SKM-1 treated with dmso at 0.1 percent for 144 hours (cell line): ENCODE results near the gene ACTR1A.
A peak's percentile ranks its signal among the peaks of the same experiment; 100 is the strongest.
"Not testable (repeated sequence)": the region's sequence is repeated elsewhere in the genome, so short reads cannot be mapped to it uniquely, and the experiment has no call there.

Experiments used
- DNase-seq: peaks from one replicate; lab custom pipeline; 2025; ENCODE audit not compliant: unreplicated experiment; lab: John Stamatoyannopoulos, UW

Gene ACTR1A

GRCh38 chr10:102455893-102456471 is 46.5 kb downstream of the ACTR1A start:
- no peak for DNase-seq

- DNase-seq = not testable (repeated sequence)
Observed at GRCh38 chr10:102454662-102455487, 47.6 kb downstream of the ACTR1A start.

- no peak for DNase-seq
Observed at GRCh38 chr10:102453502-102453901, 49.0 kb downstream of the ACTR1A start.

- peak; percentile 92 for DNase-seq
Observed at GRCh38 chr10:102452672-102453340, 49.7 kb downstream of the ACTR1A start.

- no peak for DNase-seq
Observed at GRCh38 chr10:102451105-102451969, 51.2 kb downstream of the ACTR1A start, which contains the start of gene C10orf95. C10orf95 (minus strand) TSS chr10:102451543; CDS start chr10:102451093, 450 bp downstream.

GRCh38 chr10:102450374-102451104 is 52.0 kb downstream of the ACTR1A start:
- DNase-seq = peak; percentile 79

- no peak for DNase-seq
Observed at GRCh38 chr10:102450124-102450373, 52.5 kb downstream of the ACTR1A start.

GRCh38 chr10:102449321-102450123 is 53.0 kb downstream of the ACTR1A start:
- peak; percentile 34 for DNase-seq

GRCh38 chr10:102444851-102445250 is 57.7 kb downstream of the ACTR1A start:
- no peak for DNase-seq

GRCh38 chr10:102438374-102438773 is 64.1 kb downstream of the ACTR1A start:
- DNase-seq = no peak

GRCh38 chr10:102437515-102437914 is 65.0 kb downstream of the ACTR1A start:
- DNase-seq = no peak

- DNase-seq = no peak
Observed at GRCh38 chr10:102436312-102436711, 66.2 kb downstream of the ACTR1A start.

- no peak for DNase-seq
Observed at GRCh38 chr10:102435529-102436233, 66.8 kb downstream of the ACTR1A start.

GRCh38 chr10:102435133-102435497 is 67.4 kb downstream of the ACTR1A start:
- no peak for DNase-seq

- peak; percentile 17 for DNase-seq
Observed at GRCh38 chr10:102434394-102435132, 67.9 kb downstream of the ACTR1A start.

GRCh38 chr10:102433619-102434046 is 68.9 kb downstream of the ACTR1A start:
- DNase-seq = peak; percentile 48

GRCh38 chr10:102432162-102432950 is 70.2 kb downstream of the ACTR1A start, which contains the start of gene CUEDC2:
CUEDC2 (minus strand) TSS chr10:102432574; CDS start chr10:102425188, 7,386 bp downstream.
- DNase-seq = peak; percentile 96
